Measurements from ENCODE around the gene FTCD.

DNA sequence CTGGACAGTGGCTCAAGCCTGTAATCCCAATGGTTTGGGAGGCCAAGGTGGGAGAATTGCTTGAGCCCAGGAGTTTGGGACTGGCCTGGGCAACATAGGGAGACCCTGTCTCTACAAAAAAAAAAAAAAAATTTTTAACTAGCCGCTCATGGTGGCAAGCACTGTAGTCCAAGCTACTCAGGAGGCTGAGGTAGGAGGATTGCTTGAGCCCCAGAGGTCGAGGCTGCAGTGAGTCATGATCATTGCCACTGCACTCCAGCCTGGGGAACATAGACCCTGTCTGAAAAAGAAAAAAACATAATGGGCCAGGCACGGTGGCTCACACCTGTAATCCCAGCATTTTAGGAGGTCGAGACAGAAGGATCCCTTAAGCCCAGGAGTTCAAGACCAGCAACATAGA lies 23.6 kb upstream of the FTCD start:
- TF ChIP-seq, protein P1, sequence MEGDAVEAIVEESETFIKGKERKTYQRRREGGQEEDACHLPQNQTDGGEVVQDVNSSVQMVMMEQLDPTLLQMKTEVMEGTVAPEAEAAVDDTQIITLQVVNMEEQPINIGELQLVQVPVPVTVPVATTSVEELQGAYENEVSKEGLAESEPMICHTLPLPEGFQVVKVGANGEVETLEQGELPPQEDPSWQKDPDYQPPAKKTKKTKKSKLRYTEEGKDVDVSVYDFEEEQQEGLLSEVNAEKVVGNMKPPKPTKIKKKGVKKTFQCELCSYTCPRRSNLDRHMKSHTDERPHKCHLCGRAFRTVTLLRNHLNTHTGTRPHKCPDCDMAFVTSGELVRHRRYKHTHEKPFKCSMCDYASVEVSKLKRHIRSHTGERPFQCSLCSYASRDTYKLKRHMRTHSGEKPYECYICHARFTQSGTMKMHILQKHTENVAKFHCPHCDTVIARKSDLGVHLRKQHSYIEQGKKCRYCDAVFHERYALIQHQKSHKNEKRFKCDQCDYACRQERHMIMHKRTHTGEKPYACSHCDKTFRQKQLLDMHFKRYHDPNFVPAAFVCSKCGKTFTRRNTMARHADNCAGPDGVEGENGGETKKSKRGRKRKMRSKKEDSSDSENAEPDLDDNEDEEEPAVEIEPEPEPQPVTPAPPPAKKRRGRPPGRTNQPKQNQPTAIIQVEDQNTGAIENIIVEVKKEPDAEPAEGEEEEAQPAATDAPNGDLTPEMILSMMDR (IDR thresholded peaks at IDR 0.05): no peak
- TF ChIP-seq SIN3A (IDR thresholded peaks at IDR 0.05; ENCODE audit: borderline replicate concordance, insufficient read depth, low read depth, low read length) (no peak), POLR2AphosphoS5 (IDR thresholded peaks at IDR 0.05; ENCODE audit: low read depth, low read length) (no peak), TCF7L2 (IDR thresholded peaks at IDR 0.05; ENCODE audit: low read depth, low read length) (no peak)
- TF ChIP-seq, protein P2, sequence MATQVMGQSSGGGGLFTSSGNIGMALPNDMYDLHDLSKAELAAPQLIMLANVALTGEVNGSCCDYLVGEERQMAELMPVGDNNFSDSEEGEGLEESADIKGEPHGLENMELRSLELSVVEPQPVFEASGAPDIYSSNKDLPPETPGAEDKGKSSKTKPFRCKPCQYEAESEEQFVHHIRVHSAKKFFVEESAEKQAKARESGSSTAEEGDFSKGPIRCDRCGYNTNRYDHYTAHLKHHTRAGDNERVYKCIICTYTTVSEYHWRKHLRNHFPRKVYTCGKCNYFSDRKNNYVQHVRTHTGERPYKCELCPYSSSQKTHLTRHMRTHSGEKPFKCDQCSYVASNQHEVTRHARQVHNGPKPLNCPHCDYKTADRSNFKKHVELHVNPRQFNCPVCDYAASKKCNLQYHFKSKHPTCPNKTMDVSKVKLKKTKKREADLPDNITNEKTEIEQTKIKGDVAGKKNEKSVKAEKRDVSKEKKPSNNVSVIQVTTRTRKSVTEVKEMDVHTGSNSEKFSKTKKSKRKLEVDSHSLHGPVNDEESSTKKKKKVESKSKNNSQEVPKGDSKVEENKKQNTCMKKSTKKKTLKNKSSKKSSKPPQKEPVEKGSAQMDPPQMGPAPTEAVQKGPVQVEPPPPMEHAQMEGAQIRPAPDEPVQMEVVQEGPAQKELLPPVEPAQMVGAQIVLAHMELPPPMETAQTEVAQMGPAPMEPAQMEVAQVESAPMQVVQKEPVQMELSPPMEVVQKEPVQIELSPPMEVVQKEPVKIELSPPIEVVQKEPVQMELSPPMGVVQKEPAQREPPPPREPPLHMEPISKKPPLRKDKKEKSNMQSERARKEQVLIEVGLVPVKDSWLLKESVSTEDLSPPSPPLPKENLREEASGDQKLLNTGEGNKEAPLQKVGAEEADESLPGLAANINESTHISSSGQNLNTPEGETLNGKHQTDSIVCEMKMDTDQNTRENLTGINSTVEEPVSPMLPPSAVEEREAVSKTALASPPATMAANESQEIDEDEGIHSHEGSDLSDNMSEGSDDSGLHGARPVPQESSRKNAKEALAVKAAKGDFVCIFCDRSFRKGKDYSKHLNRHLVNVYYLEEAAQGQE (IDR thresholded peaks at IDR 0.05; ENCODE audit: insufficient read depth in 1 of 2, low read depth in 2 of 2, low read length in 1 of 2): no peak

Data from Panc1 (cell line).